Head of caudate nucleus (tissue), 42 donors: Measurements from ENCODE around the gene PRDM12.
"Not testable (repeated sequence)": the region's sequence is repeated elsewhere in the genome, so short reads cannot be mapped to it uniquely, and the experiment has no call there.

Experiments used
- DNase-seq, 42 donors: peaks; one replicate each; pipeline versions ENCODE4 v3.0.0 to v3.0.0-alpha.2; 2020 to 2021; ENCODE audit warnings: mixed read lengths in 7 of 42
- intact Hi-C: fragments of 100-400 bp; cut with DNase I; formaldehyde crosslinking; loops from one replicate; pipeline ENCODE4 v1.15.0; 2022

PRDM12 gene

GRCh38 chr9:130681769-130682420, 17.5 kb downstream of the PRDM12 start:
- DNase-seq, result peak in 17 of 42 donors; percentile 4 to 49 (median 23)
- intact Hi-C loops, result loop anchor here (2.0 kb wide), 1 partner anchor 221 kb away; no protein-coding TSS in a partner anchor

- intact Hi-C loops, result loop anchor here (2.0 kb wide), 1 partner anchor 222 kb away; no protein-coding TSS in a partner anchor
- peak; percentile 67 to 93 (median 86) for DNase-seq
Observed at GRCh38 chr9:130682421-130683121, 18.2 kb downstream of the PRDM12 start.

- intact Hi-C loops, result no loop called here
Observed at GRCh38 chr9:130685104-130685503, 20.7 kb downstream of the PRDM12 start.

GRCh38 chr9:130685945-130686344, 21.6 kb downstream of the PRDM12 start:
- intact Hi-C loops, DNase-seq: not testable (repeated sequence)

More at GRCh38 chr9:130685104-130685503, 20.7 kb downstream of the PRDM12 start:
- DNase-seq, result no peak

- no peak for DNase-seq
- intact Hi-C loops, result no loop called here
Observed at GRCh38 chr9:130687615-130688014, 23.2 kb downstream of the PRDM12 start.

GRCh38 chr9:130688072-130688471, 23.7 kb downstream of the PRDM12 start:
- DNase-seq, result no peak
- intact Hi-C loops, result no loop called here

GRCh38 chr9:130689572-130689936, 25.2 kb downstream of the PRDM12 start:
- intact Hi-C loops, result no loop called here
- DNase-seq, result no peak

GRCh38 chr9:130689937-130690700, 25.7 kb downstream of the PRDM12 start:
- DNase-seq, result peak in 37 of 42 donors; percentile 20 to 82 (median 55)
- intact Hi-C loops, result loop anchor here (5.0 to 10.0 kb wide), 2 partner anchors 113 to 355 kb away; partner anchors contain the start of gene FUBP3

GRCh38 chr9:130692321-130692720, 27.9 kb downstream of the PRDM12 start:
- intact Hi-C loops, result loop anchor here (5.0 to 10.0 kb wide), 2 partner anchors 115 to 352 kb away; partner anchors contain the start of gene FUBP3
- peak in 35 of 42 donors; percentile 16 to 74 (median 44) for DNase-seq

- intact Hi-C loops, result loop anchor here (5.0 to 10.0 kb wide), 2 partner anchors 116 to 352 kb away; partner anchors contain the start of gene FUBP3
- DNase-seq, result peak in 4 of 42 donors; percentile 13 to 54 (median 22)
Observed at GRCh38 chr9:130693101-130693425, 28.7 kb downstream of the PRDM12 start.

GRCh38 chr9:130693426-130694191, 29.2 kb downstream of the PRDM12 start, which contains the start of gene EXOSC2:
TSS of gene EXOSC2 (plus strand) at chr9:130693780. CDS start at chr9:130693792, 12 bp downstream.
- peak; percentile 94 to 99 (median 98) for DNase-seq
- intact Hi-C loops, result loop anchor here (5.0 to 10.0 kb wide), 2 partner anchors 116 to 351 kb away; partner anchors contain the start of gene FUBP3

- peak in 1 of 42 donors; percentile 26 for DNase-seq
- intact Hi-C loops, result loop anchor here (5.0 to 10.0 kb wide), 2 partner anchors 117 to 351 kb away; partner anchors contain the start of gene FUBP3
Observed at GRCh38 chr9:130694205-130694604, 29.8 kb downstream of the PRDM12 start.

- no peak for DNase-seq
- intact Hi-C loops, result loop anchor here (10.0 kb wide), 1 partner anchor 349 kb away; no protein-coding TSS in a partner anchor
Observed at GRCh38 chr9:130696139-130696650, 31.8 kb downstream of the PRDM12 start.

- no peak for DNase-seq
- intact Hi-C loops, result loop anchor here (10.0 kb wide), 1 partner anchor 348 kb away; no protein-coding TSS in a partner anchor
Observed at GRCh38 chr9:130696996-130697395, 32.6 kb downstream of the PRDM12 start.

- no peak for DNase-seq
- intact Hi-C loops, result loop anchor here (10.0 kb wide), 1 partner anchor 346 kb away; no protein-coding TSS in a partner anchor
Observed at GRCh38 chr9:130698514-130698913, 34.1 kb downstream of the PRDM12 start.

GRCh38 chr9:130699047-130699446, 34.7 kb downstream of the PRDM12 start:
- intact Hi-C loops, result loop anchor here (10.0 kb wide), 1 partner anchor 346 kb away; no protein-coding TSS in a partner anchor

GRCh38 chr9:130701059-130702022, 36.9 kb downstream of the PRDM12 start:
- DNase-seq, result peak; percentile 42 to 92 (median 81)
- intact Hi-C loops, result loop anchor here (10.0 kb wide), 1 partner anchor 423 kb away; the partner anchor contains the start of gene NUP214

More at GRCh38 chr9:130699047-130699446, 34.7 kb downstream of the PRDM12 start:
- DNase-seq, result no peak
